GM21515 (cell line): Measurements from ENCODE around the gene COPE.

Experiments used
- ATAC-seq: cut with Tn5 transposase; IDR thresholded peaks from one replicate; pipeline ENCODE4 v1.9.1; 2021; ENCODE audit not compliant: unreplicated experiment

Gene COPE

GRCh38 chr19:18853755-18854427, 65.3 kb downstream of the COPE start:
- no peak for ATAC-seq

GRCh38 chr19:18852648-18853047, 66.5 kb downstream of the COPE start:
- no peak for ATAC-seq

DNA sequence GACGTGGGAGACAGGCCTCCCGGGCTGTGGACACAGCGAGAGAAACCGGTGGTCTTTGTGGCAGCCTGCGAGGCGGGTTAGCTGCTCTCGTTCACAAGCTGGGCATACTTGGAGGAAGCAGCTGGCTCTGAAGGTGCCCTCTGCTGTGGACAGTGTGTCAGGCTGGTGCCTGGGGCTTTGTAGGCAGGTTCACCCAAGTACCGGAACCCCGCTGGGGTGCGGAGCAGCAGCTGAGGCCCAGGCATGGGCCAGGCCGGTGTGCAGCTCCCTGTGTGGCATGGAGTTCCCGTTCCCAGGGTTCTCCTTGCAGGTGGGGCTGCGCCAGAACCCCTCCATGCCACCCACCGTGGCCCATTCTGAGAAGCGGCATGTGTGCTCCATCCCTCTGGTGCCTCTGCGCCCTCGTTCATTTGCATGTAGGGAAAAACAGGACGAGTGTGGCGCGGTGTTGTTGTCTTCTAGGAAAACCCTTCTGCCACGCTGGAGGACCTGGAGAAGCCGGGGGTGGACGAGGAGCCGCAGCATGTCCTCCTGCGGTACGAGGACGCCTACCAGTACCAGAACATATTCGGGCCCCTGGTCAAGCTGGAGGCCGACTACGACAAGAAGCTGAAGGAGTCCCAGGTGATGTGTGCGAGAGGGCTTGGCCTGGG, 67.4 kb downstream of the COPE start:
- no peak for ATAC-seq

GRCh38 chr19:18850471-18851375, 68.5 kb downstream of the COPE start:
- no peak for ATAC-seq

DNA sequence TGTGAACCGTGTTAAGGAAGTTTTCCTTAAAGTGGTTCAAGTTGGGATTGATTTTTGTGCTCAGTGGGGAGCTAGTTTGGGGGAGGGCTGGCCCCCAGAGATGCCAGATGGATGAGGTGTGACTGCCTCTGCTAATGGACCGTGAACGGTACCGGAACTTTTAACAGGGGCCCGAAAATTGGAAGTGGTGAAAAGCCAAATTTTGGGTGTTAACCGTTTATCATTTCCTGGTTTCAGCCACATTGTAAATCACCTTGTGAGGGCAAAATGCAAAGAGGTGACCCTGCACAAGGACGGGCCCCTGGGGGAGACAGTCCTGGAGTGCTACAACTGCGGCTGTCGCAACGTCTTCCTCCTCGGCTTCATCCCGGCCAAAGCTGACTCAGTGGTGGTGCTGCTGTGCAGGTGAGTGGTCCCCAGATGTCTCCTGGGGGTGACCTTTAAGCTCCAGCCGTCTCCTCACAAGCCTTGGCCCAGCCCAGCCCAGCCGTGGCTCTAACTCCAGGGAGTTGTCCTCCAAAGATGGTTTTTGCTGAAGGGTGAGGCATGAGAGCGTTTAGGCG, 69.3 kb downstream of the COPE start:
- no peak for ATAC-seq
